COLO668 (cell line): ENCODE measurements around the gene C16orf89.
A peak's percentile ranks its signal among the peaks of the same experiment; 100 is the strongest.
"Not testable (repeated sequence)": the region's sequence is repeated elsewhere in the genome, so short reads cannot be mapped to it uniquely, and the experiment has no call there.

Experiments used
- DNase-seq: peaks from one replicate; lab custom pipeline; 2025; ENCODE audit not compliant: unreplicated experiment; lab: John Stamatoyannopoulos, UW

Gene C16orf89

DNA sequence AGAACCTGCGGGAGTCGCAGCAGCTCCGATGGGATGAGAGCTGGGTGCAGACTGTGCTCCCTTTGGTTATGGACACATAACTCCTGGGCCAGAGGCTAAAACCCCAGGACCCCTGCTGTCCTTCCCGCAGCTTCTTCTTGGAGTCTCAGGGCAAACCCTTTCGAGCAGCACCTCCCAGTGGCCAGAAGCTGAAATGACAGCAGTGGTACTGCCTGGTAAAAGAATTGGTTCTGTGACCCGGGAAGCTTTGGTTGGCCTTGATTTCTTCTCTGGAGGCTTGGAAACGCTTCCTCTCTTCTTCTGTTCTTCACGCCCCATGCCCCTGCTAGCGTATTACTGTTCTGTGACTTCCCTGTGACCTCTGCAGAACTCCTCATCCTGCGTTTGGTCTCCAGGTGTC is 19.0 kb upstream of the C16orf89 start:
- DNase-seq: peak; percentile 29

- not testable (repeated sequence) for DNase-seq
These were observed 18.5 kb upstream of the C16orf89 start for GRCh38 chr16:5084099-5084731.

DNA sequence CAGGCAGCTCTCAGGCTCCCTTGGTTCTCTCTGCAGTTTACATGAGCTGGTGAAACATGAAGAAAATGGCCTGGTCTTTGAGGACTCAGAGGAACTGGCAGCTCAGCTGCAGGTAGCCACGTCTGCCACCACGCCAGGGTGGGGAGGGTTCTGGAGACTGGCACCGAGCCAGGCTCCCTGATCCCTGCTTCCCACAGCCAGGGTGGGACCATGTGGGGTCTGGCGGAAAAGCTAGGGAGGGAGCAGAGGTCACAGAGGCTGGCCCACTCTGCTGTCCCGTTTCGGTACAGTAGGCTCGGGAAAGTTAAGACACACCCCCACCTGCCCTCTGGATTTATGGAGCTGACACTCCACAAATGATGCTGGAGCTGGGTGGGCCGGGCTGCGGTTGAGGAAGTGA is 17.9 kb upstream of the C16orf89 start:
- DNase-seq: not testable (repeated sequence)

DNA sequence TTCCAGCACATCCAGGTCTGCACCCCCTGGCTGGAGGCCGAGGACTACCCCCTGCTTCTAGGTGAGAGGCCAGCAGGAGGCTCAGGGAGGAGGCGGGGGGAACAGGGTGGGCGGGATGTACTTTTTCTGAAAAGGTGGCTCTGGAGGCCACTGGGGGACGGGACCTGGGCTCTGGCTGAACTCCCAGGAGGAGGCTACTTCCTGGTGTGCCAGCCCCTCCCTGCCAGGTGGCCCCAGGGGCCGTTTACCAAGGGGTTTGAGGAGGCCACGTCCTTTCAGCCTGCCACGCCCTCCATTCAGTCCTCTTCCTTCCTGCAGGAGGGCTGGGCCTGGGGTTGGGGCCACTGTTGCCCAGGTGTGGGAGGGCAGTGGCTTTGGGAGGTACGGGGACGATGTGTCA is 15.2 kb upstream of the C16orf89 start:
- DNase-seq: not testable (repeated sequence)

- DNase-seq: not testable (repeated sequence)
These were observed 14.7 kb upstream of the C16orf89 start for GRCh38 chr16:5080461-5080860.

DNA sequence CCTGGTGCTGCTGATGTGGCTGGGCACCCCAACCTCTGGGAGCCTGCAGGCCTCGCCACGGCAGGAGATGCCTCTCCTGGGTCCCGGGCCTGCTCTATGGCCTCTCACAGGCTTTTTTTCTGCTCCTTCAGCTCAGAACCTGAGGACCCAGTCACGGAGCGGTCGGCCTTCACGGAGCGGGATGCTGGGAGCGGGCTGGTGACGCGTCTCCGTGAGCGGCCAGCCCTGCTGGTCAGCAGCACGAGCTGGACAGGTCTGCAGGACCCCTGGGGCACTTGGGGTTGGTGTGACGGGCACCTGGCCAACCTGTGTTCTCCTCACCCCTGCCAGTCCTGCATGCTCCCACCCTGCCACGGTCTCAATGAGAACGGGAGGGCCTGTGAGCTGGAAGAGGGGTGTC is 12.9 kb upstream of the C16orf89 start:
- no peak for DNase-seq

GRCh38 chr16:5077304-5077703 is 11.5 kb upstream of the C16orf89 start:
- DNase-seq: no peak

DNA sequence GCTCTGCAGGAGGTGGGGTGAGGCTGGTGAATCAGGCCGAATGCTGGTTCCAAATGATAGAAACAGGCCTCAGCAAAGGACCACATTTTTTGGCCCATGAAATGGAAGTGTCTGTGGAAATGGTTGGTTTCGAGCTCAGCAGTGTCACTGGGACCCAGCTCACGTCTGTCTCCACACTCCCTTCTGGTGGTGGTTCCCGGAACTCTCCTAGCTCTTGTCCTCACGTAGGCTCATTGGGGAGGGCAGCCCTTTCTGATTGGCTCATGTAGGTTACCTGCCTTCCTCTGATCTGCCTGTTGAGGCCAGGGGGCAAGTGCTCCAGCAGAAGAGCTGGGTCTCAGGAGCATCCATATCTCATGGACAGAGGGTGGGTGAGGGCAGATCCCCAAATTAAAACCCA is 9.9 kb upstream of the C16orf89 start:
- no peak for DNase-seq

DNA sequence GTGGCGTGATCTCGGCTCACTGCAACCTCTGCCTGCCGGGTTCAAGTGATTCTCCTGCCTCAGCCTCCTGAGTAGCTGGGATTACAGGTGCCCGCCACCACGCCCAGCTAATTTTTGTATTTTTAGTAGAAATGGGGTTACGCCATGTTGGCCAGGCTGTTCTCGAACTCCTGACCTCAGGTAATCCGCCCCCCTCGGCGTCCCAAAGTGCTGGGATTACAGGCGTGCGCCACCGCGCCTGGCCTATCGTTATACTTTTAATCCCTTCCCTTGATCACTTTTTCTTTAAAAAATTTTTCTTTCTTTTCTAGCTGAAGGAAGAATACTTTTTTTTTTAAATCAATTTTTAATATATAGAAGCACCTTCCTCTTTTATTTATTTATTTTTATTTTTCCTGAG is 8.0 kb upstream of the C16orf89 start:
- DNase-seq: not testable (repeated sequence)

DNA sequence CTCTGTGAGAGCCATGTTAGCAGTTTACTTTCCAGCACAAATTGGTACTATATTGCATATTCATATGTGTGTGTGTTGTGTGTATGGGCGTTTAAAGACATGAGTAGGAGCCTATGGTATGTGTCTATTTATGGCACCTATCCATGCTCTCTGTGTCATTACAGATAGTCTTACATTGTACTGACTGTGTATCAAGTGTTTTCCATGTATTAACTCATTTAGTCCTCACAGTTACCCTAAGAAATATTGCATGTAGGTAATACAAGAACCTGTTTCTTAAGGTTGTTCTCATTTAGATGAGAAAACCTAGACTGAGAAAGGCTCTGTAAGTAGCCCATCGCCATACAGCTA is 7.5 kb upstream of the C16orf89 start:
- DNase-seq: no peak

DNA sequence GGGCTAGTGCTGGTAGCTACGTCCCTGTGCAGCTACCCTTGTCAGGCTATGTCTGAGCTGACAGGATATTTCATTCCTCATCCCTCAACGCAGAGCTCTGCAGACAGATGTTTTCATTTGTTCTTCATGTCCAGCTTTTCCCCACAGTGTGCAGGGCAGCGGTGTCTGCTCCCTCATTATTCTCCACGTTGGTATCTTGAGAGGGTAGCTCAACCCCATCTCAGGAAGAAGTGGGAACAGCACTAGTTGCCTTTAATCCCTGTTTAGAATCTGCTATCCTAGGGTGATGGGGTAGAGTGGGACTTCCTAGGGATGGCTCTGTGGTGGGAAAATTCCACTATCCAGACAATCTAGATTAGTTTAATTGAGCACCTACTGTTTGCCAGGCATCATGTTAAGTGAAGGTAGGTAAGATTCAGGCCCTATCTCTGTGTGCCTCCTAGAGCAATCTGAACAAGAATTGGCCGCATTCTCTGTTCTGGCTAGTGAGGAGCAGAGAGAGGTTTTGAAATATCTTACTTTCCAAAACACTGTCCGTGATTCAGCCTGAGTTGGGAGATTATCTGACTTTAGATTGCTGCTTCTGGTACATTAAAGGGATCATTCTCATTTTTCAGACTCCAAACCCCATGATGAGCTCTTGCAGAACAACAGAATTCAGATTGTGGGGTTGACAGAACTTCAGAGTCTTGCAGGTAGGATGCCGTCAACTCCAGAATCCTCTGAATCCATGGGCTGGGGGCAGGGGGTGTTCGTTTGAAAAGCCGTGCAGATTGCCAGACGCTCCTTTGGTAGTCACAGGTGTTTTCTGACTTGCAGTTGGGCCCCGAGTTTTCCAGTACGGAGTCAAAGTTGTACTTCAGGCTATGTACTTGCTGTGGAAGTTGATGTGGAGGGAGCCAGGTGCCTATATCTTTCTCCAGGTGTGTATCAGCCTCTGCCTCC is 6.8 kb upstream of the C16orf89 start:
- DNase-seq: no peak

- peak; percentile 88 for DNase-seq
These were observed 6.1 kb upstream of the C16orf89 start, which contains the start of gene ALG1 for GRCh38 chr16:5071681-5072333. Gene ALG1, plus strand, starts transcription at chr16:5071843. Its CDS starts 7 bp downstream, at chr16:5071850.

DNA sequence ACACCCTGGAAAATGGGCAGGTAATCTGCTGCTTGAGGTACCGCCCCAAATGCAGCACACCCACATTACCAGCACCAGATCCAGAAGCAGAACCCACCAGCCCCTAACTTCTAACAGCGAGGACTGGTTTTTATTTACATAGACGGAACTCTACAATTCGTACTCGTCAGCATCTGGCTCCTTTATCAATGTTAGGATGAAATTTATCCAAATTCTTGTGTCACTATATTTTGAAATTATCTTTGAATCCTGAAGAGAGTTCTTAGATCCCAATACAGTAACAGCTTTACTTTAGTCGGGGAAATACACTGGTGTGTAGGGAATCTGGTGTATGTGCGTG is 5.6 kb upstream of the C16orf89 start:
- DNase-seq: no peak

GRCh38 chr16:5070431-5071186 is 4.9 kb upstream of the C16orf89 start:
- no peak for DNase-seq

DNA sequence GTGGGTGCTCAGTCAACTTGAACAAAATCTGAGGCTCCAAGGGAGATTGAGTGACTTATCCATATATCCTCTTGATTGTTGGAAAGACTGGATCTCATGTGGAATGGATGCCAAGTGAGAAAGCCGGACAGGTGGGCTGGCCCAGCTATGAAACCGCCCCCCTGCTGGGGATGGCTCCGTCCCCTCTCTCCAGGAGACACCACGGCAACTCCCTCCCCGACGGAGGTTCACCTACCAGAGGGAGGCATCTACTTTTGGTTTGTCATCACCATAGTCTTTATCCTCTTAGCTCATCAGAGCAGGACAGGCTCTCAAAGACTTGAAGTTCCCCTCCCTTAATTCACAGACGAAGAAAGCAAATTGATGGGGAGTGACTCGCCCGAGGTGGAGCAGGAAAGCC is 4.1 kb upstream of the C16orf89 start:
- DNase-seq: no peak

- DNase-seq: no peak
These were observed 3.3 kb upstream of the C16orf89 start for GRCh38 chr16:5069048-5069447.

DNA sequence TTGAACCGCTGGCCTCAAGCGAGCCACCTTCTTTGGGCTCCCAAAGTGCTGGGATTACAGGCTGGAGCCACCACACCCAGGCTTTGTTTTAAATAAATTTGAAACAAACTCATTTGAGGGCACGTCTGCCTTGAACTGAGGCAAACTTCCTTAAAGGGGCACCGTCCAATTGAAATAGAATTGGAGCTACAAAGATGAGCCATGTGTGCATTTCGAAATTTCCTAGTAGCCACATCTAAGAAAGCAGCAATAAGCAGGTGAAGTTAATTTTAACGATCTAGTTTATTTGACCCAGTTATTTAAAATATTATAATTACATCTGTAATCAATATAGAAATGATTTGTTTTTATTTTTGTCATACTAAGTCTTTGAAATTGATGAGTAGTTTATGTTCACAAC is 755 bp upstream of the C16orf89 start:
- no peak for DNase-seq

- no peak for DNase-seq
These were observed 430 bp downstream of the C16orf89 start for GRCh38 chr16:5065326-5065725.

DNA sequence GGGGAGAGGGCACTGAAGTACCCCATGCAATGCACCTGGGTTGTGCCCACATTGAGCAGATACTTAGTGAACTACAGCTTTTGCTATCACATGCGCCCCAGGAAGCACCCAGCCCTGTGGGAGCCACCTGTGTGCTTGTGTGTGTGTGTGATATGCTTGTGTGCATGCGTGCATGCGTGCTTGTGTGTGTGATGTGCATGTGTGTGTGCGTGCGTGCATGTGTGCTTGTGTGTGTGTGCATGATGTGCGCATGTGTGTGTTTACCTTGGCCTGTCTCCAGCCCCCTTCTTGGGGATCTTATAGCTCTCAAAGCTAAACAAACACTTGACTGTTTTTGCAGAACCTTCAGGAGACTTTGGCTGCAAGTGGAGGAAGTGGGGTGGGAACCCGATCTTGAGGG is 841 bp downstream of the C16orf89 start:
- DNase-seq: peak; percentile 30

DNA sequence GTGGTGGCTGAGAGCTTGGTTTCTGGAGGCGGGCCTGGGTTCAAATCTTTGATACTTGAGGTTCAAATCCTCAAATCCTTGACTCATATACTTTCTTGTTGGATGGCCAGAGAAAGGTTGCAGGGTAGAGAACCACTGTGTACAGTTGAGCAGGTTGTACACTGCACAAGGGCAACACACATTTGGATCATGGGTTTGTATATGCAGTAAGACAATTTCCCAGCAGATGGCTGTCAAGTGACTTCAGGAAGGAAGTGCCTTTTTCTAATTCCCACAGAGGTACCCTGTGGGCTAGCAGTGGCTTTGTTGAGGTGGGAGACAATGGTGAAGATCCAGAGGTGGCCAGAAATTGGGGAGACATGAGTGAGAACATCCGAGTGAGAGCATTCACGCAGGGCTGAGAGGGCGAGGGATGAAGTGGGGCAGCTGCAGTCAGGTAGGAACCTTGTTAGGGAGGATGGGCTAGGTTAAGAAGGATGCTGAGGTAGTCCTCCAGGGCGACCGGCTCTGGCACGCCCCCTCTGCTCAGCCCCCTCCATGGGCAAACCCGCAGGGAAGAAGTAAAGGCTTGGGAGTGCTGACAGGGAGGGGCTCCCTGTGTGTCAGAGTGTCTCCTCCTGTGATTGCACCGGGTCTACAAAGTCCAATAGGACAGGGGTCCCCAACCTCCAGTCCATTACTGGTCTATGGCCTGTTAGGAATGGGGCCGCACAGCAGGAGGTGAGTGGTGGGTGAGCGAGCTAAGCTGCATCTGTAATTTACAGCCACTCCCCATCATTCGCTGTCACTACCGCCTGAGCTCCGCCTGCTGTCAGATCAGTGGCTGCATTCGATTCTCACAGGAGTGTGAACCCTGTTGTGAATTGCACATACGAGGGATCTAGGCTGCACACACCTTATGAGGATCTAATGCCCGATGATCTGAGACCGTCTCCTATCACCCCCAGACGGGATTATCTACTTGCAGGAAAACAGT is 2.7 kb downstream of the C16orf89 start:
- DNase-seq: no peak
